ENCODE results near the gene FRS2.
"Not testable (repeated sequence)": the region's sequence is repeated elsewhere in the genome, so short reads cannot be mapped to it uniquely, and the experiment has no call there.

Gene FRS2

DNA sequence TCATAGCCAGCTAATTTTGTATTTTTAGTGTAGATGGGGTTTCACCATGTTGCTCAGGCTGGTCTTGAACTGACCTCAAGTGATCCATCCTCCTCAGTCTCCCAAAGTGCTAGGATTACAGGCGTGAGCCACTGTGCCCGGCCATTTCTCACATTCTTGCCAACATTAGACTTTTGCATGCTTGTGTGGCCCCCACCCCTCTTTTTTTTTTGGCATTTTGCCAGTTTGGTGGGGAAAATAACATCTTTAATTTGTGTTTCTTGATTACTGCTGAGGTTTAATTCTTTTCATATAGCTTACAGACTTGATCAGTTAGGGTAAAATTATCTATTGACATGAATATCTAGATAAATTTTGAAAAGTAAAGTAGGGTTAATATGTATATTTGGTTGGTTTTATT lies 118.9 kb downstream of the FRS2 start:
- DNase-seq, result no peak

DNA sequence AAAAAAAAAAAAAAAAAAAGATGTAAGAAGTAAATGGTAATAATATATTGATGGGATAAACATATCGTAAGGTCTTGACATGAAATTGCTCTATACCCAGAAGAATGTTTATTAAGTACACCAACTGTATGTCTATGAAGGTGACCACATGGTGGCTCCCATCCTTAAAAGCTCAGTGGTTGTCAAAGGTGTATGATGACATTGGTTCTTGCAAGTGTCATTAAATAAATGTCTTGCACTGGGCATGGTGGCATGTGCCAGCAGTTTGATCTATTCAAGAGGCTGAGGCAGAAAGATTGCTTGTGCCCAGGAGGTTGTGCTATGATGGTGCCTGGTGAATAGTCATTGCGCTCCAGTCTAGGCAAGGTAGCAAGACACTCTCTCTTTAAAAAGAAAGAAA lies 125.5 kb downstream of the FRS2 start:
- no peak for DNase-seq

DNA sequence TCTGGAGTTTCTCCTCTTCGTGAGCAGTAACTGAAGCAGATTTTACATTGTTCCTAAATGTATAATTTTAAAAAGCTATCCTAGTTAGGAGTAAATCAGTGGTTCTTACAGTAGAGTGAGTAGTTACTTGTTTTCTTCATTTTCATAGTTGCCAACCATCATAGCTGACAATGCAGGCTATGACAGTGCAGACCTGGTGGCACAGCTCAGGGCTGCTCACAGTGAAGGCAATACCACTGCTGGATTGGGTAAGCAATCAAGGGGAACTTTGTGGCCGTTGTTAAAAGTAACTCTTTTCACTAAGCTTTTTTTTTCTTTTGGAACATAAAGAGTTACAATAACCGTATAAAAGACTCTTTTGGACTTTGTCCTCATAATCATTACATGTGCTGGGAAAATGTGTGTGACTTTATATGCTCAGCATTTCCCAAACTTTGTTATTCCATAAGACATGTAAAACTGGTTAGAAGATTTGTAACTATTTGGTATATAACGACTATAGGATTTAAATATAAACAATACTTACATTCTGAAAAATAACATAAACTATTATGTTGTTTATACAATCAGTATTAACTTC lies 128.1 kb downstream of the FRS2 start:
- no peak for DNase-seq

DNA sequence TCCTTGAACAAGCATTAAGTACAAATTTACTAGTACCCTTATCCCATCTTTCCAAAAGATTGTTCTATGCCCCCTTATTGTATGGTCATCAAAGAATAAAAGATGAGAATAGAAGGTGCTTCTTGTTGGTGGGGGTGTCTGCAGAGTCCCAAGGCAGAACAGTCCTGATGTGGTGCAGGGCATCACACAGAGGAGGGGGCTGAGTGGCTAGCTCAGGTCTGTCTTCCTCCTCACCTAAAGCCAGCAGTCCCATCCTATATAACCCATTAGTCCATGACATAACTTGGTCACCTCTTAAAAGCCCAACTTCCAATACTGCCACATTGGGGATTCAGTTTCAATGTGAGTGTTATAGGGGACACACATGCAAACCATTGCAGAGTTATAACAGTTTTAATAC lies 130.6 kb downstream of the FRS2 start:
- no peak for DNase-seq

DNA sequence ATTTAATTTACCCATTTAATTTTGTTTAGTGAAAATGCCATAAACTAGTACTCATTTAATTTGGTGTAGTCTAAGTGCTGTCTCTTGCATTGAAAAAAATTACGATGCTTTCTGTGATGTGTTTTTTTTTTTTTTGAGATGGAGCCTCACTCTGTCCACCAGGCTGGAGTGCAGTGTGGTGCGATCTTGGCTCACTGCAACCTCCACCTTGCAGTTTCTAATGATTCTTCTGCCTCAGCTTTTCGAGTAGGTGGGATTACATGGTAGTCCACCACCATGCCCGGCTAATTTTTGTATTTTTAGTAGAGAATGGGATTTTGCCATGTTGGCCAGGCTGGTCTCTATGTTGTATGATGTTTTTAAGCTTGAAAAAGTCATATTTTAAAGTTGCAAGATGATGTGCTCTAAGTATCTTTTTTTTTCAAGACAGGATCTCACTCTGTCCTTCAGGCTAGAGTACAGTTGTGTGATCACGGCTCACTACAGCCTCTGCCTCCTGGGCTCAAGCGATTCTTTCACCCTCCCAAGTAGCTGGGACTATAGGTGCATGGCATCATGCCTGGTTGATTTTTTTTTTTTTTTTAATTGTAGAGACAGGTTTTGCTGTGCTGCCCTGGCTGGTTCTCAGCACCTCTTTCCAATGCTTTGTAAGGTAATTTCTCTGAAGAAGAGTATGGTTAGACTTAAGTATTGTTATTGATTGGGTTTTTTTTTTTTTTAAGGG lies 131.9 kb downstream of the FRS2 start:
- no peak for DNase-seq

DNA sequence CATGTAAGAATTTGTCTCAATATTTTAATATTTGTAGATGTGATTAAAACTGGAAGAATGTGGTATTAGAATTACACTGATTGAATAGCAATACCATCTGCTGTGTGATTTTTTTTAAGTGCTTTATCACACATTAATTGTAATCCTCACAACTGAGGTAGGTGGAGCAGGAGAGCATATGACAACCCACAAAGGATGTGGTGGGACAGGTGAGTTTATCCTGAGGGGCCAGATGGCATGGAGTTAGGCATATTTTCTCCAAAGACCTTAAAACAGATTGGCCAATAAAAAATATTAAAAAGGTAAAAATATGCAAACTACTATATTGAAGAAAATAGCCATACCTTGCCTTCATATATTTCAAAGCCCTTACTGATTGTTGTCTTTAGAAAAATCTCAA lies 132.8 kb downstream of the FRS2 start:
- no peak for DNase-seq

DNA sequence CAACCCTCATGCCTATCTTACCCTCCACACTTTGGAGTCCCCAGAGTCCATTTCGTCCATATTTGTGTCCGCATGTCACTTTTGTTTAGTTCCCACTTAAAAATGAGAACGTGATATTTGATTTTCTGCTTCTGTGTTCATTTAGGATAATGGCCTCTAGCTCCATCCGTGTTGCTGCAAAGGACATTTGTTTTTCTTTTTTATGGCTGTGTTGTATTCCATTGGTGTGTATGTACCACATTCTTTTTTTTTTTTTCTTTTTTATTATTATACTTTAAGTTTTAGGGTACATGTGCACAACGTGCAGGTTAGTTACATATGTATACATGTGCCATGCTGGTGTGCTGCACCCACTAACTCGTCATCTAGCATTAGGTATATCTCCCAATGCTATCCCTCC lies 133.4 kb downstream of the FRS2 start:
- not testable (repeated sequence) for DNase-seq

DNA sequence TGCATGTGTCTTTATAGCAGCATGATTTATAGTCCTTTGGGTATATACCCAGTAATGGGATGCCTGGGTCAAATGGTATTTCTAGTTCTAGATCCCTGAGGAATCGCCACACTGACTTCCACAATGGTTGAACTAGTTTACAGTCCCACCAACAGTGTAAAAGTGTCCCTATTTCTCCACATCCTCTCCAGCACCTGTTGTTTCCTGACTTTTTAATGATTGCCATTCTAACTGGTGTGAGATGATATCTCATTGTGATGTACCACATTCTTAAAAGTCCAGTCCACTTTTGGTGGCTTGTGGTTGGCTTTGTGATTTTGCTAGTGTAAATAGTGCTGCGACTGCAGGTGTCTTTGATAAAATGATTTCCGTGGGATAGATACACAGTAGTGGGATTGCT lies 134.1 kb downstream of the FRS2 start:
- DNase-seq, result not testable (repeated sequence)

DNA sequence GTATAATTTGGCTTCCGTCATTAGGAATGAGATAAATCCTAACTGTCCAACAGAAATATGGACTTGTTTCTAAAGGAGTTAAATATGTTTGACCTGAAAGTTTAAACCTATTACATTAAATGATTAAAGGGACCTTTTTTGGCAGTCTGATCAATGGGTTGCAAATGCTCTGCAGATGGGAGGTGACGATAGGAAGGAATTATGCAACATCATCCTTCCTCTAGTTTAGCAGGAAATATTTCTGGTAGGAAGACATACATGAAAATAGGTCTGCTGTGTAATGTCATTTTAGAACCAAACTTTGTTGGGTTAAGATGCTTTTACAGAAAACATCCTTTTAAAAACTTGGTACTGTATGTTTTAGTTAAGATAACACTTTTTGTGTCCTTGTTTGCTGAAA lies 137.9 kb downstream of the FRS2 start:
- no peak for DNase-seq

DNA sequence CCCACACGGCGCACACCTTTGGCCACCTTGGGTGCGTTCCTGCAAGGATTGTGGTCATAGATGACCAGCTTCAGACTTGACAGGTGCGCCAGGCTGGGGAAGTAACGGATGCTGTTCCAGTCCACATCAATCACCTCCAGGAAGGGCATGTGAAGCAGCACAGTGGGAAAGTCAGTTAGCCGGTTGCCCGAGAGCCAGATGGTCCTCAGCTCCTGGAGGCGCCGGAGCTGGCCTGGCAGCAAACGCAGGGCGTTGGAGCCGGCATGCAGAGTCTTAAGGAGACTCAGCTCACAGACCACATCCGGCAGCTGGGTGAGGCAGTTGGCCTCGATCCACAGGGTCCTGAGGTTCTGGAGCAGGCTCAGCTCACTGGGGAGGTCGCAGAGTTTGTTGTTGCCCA lies 139.9 kb downstream of the FRS2 start:
- DNase-seq, result no peak

DNA sequence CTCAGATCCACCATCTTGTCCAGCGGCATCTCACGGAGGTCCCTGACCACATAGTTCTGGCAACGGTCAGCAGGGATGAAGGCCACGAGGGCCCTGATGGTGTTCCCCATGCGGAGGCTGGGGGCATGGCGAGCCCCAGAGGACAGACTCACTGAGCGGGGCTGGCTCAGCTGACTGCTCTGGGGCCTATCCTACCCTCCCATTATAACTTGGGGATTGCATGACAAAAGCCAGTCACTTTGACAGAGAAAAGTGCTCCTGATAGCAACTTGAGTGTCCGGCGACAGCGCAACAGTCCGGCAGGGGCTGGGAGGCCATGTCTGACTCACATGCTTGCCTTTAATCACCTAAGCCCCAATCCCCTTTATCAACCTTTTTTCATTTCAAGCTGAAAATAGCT lies 140.5 kb downstream of the FRS2 start, which contains the start of gene LRRC10:
Gene LRRC10, minus strand, starts transcription at position 179 of the 400 bp plus-strand sequence. Its CDS starts 69 bp downstream, at position 110.
- no peak for DNase-seq

DNA sequence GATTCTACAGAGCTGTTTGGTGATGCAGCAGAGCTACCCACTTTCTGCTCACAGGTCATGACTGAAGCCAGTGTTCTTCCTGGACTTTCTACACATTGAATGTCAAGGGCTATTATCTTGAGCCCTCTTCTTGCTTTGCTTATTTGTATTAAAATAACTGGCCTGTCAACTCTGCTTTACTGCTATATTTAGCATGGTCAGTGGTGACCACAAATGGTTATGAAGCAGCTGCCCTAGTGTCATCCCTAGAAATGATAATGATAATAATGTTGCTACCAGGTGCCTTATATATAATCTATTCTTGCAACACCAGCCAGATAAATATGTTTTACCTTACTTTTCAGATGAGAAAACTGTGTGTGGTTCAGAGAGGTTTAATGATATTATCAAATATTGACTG lies 143.2 kb downstream of the FRS2 start:
- no peak for DNase-seq

DNA sequence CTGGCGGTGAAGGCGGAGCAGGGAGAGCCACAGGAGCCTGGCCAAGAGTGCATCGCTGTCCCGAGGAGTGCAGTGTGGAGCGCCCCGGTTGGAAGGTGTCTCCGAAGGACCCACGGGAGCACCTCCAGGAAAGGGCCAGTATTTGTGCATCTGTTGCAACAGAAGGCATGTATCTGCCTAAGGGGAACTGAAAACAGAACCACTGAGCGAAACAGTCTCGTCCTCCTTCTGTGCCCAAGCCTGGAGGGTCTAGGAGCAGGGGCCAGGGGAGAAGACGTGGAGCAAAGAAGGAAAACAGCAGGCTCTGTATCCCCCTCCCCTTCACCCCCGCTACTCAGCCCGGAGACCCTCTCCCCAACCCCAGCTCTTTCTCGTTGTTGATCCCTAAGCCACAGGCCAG lies 145.8 kb downstream of the FRS2 start:
- DNase-seq, result no peak

DNA sequence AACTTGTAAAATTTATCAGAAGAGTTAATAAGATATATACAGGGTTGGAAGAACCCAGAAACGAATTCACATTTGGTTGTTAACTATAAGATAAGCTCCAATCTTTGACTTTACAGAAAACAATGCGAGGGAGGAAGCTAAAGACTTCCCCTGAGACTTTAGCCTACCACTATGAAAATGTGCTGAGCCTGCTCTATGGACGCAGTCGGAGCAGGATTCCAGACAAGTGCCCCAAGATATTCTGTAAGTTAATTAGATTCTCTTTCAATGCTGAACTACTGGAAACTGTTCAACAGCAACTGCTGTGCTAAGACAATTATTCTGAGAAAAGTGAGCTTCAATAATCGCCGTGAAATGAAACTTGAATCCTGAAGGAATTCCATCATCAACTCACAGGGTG lies 148.9 kb downstream of the FRS2 start:
- no peak for DNase-seq

DNA sequence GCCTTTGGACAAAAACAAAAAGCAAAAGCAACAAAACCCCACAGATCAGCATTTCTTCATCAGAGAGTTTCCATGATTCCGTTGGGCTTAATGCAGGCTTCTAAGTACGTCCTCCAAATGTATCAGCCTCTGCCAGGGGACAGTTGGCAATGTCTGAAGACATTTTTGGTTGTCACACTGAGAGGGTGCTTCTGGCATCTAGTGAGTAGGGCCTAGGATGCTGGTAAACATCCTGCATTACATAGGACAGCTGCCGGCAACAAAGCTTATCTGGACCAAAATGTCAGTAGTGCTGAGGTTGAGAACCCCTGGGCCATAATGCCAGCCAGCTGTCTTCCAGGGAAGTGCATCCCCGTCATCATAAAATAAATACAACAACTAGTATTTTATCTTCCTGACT lies 149.9 kb downstream of the FRS2 start:
- no peak for DNase-seq

DNA sequence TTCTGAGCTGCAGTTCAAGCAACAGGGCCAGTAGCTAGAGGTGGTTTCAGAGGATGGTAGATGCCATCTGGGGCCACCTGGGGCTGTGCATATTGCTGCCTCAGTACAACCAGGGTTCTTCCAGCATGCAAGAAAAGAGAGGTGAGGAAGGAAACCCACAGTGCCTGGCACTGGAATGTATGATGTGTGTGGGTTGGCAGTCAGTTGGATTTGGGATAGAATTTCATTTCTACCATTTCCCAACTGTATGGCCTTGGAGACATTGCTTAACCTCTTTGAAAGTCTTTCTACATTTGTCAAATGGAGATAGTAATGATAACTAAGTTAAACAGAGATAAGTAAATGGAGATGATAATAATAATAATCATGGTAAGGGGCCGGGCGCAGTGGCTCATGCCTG lies 150.7 kb downstream of the FRS2 start:
- no peak for DNase-seq

DNA sequence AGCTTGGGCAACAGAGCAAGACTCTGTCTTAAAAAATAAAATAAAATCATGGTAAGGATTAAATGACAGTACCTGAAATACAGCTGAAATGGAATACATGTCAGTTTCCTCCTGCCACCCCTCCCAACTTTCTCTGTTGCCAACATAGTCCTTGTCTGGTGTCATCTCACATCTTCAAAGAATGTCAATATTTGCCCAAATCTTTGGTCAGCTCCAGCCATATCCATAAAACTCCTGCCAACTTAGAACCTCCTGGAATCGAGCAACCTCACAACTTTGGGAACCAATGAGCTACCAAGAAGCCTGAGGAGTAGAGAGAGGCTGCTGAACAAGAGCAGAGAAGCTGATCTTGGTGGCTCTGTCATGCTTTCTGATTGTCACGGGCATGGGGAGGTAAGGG lies 151.4 kb downstream of the FRS2 start:
- DNase-seq, result no peak

DNA sequence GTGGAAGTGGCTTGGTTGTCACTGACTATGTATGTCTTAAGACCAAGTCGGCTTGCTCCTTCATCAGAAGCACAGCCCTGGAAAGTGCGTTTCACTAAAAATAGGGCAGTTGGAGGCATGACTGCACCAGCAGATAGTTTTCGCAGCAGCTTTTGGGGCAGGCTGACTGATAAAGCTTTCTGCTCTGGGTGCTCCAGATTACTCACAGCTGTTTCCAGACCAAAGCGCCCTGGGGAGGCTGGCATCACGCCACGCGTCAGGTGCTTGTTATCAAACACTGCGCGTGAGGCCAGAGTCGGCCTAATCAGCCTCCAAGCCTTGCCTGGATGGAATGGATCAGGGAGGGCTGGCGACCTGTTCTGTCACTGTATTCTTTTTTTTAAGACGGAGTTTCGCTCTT lies 153.8 kb downstream of the FRS2 start:
- no peak for DNase-seq

DNA sequence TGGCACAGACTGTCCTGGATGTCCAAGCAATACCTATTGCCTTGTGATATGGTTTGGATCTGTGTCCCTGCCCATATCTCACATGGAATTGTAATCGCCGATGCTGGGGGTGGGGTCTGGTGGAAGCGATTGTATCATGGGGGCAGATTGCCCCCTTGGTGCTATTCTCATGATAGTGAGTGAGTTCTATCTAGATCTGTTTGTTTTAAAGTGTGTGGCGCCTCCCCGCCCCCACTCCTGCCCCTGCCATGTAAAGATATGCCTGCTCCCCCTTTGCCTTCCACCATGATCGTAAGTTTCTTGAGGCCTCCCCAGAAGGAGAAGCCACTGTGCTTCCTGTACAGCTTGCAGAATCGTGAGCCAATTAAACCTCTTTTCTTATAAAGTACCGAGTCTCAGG lies 157.3 kb downstream of the FRS2 start:
- DNase-seq, result no peak

Measured in activated CD8-positive, alpha-beta memory T cell treated with anti-CD3 and anti-CD28 coated beads for 24 hours (primary cell).